ENCODE results near the gene CD3G. TPM values are rescaled to one million over a fixed set of nuclear protein-coding genes. Genes with fewer than 3 reads are reported as not detected.

Gene CD3G
- total RNA-seq, 1 experiment from 2014 or later, result 0.15 TPM

- in situ Hi-C loops (cut with HindIII; ENCODE audit: low pct_unique_long_range_greater_than_20kb, low sequenced_read_pairs), result no loop called here
- ATAC-seq, result no peak
- no peaks in the 10 kb centered on the region for H3K9me3 ChIP-seq (ENCODE audit: control insufficient read depth, insufficient read depth, low read depth, low read length)
- no peak for TF ChIP-seq TCF7L2 (IDR thresholded peaks at IDR 0.05; ENCODE audit: low read depth, low read length)
- TF ChIP-seq, protein P1, sequence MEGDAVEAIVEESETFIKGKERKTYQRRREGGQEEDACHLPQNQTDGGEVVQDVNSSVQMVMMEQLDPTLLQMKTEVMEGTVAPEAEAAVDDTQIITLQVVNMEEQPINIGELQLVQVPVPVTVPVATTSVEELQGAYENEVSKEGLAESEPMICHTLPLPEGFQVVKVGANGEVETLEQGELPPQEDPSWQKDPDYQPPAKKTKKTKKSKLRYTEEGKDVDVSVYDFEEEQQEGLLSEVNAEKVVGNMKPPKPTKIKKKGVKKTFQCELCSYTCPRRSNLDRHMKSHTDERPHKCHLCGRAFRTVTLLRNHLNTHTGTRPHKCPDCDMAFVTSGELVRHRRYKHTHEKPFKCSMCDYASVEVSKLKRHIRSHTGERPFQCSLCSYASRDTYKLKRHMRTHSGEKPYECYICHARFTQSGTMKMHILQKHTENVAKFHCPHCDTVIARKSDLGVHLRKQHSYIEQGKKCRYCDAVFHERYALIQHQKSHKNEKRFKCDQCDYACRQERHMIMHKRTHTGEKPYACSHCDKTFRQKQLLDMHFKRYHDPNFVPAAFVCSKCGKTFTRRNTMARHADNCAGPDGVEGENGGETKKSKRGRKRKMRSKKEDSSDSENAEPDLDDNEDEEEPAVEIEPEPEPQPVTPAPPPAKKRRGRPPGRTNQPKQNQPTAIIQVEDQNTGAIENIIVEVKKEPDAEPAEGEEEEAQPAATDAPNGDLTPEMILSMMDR (IDR thresholded peaks at IDR 0.05), result no peak
- TF ChIP-seq, protein P2, sequence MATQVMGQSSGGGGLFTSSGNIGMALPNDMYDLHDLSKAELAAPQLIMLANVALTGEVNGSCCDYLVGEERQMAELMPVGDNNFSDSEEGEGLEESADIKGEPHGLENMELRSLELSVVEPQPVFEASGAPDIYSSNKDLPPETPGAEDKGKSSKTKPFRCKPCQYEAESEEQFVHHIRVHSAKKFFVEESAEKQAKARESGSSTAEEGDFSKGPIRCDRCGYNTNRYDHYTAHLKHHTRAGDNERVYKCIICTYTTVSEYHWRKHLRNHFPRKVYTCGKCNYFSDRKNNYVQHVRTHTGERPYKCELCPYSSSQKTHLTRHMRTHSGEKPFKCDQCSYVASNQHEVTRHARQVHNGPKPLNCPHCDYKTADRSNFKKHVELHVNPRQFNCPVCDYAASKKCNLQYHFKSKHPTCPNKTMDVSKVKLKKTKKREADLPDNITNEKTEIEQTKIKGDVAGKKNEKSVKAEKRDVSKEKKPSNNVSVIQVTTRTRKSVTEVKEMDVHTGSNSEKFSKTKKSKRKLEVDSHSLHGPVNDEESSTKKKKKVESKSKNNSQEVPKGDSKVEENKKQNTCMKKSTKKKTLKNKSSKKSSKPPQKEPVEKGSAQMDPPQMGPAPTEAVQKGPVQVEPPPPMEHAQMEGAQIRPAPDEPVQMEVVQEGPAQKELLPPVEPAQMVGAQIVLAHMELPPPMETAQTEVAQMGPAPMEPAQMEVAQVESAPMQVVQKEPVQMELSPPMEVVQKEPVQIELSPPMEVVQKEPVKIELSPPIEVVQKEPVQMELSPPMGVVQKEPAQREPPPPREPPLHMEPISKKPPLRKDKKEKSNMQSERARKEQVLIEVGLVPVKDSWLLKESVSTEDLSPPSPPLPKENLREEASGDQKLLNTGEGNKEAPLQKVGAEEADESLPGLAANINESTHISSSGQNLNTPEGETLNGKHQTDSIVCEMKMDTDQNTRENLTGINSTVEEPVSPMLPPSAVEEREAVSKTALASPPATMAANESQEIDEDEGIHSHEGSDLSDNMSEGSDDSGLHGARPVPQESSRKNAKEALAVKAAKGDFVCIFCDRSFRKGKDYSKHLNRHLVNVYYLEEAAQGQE (IDR thresholded peaks at IDR 0.05; ENCODE audit: insufficient read depth in 1 of 2, low read depth in 2 of 2, low read length in 1 of 2), result no peak
- peak; percentile 11; the same call in 1 of the 2 replicates for TF ChIP-seq POLR2AphosphoS5 (IDR thresholded peaks at IDR 0.05; ENCODE audit: low read depth, low read length)
- TF ChIP-seq SIN3A (IDR thresholded peaks at IDR 0.05; ENCODE audit: borderline replicate concordance, insufficient read depth, low read depth, low read length), result no peak
- CTCF ChIA-PET, result no interaction called here
- peaks cover 12% of the 10 kb centered on the region for H3K4me1 ChIP-seq (ENCODE audit: control insufficient read depth, insufficient read depth, low read length)
- peaks cover 21% of the 10 kb centered on the region for H3K36me3 ChIP-seq (ENCODE audit: control insufficient read depth, insufficient read depth, low read length)
- H3K4me3 ChIP-seq (ENCODE audit: low read depth in 2 of 2, low read length in 2 of 2), result no peak overlapping the region
- no peak for DNase-seq (ENCODE audit: low read depth, low spot score)
- intact Hi-C loops (cut with micrococcal nuclease; ENCODE audit: unreplicated experiment), result no loop called here
- BruUV-seq (replicated peaks), result no TSS peak
- POLR2A ChIA-PET, result interaction anchor here (0.6 kb wide), 1 partner anchor 234 kb away, joined by 10 read pairs; no protein-coding TSS in a partner anchor
- no peaks in the 10 kb centered on the region for H3K27me3 ChIP-seq (ENCODE audit: control insufficient read depth, insufficient read depth, low read length)
- H3K27ac ChIP-seq (ENCODE audit: low read length), result peak overlapping the region; percentile 97; the same call in 1 of the 2 replicates
Observed at GRCh38 chr11:118398791-118399559, 54.8 kb downstream of the CD3G start.

- Histone ChIP-seq H3K4me3 (ENCODE audit: low read depth in 2 of 2, low read length in 2 of 2) (peak within 1 kb of the TSS; percentile 62 to 97), H3K27me3 (ENCODE audit: control insufficient read depth, insufficient read depth, low read length) (no peaks in the 10 kb centered on the region), H3K27ac (ENCODE audit: low read length) (peak within 1 kb of the TSS; percentile 97), H3K36me3 (ENCODE audit: control insufficient read depth, insufficient read depth, low read length) (peaks cover 23% of the 10 kb centered on the region), H3K4me1 (ENCODE audit: control insufficient read depth, insufficient read depth, low read length) (peaks cover 33% of the 10 kb centered on the region), H3K9me3 (ENCODE audit: control insufficient read depth, insufficient read depth, low read depth, low read length) (no peaks in the 10 kb centered on the region)
- peak; percentile 87 for ATAC-seq
- POLR2A ChIA-PET, result no interaction called here
- intact Hi-C loops (cut with micrococcal nuclease; ENCODE audit: unreplicated experiment), result loop anchor here (1.0 kb wide), 1 partner anchor 87 kb away; no protein-coding TSS in a partner anchor
- BruUV-seq (replicated peaks), result no TSS peak
- TF ChIP-seq POLR2AphosphoS5 (IDR thresholded peaks at IDR 0.05; ENCODE audit: low read depth, low read length) (peak; percentile 86), SIN3A (IDR thresholded peaks at IDR 0.05; ENCODE audit: borderline replicate concordance, insufficient read depth, low read depth, low read length) (0 out of 2 replicates have a peak, but pooled peaks have one; percentile 33), TCF7L2 (IDR thresholded peaks at IDR 0.05; ENCODE audit: low read depth, low read length) (peak; percentile 96)
- TF ChIP-seq, protein P1 (IDR thresholded peaks at IDR 0.05), result no peak
- TF ChIP-seq, protein P2 (IDR thresholded peaks at IDR 0.05; ENCODE audit: insufficient read depth in 1 of 2, low read depth in 2 of 2, low read length in 1 of 2), result no peak
- peak; percentile 97 for DNase-seq (ENCODE audit: low read depth, low spot score)
- CTCF ChIA-PET, result no interaction called here
- in situ Hi-C loops (cut with HindIII; ENCODE audit: low pct_unique_long_range_greater_than_20kb, low sequenced_read_pairs), result no loop called here
Observed at GRCh38 chr11:118401151-118401879, 57.2 kb downstream of the CD3G start, which contains the start of gene ATP5MG. Gene ATP5MG, plus strand, starts transcription at chr11:118401606. Its CDS starts 60 bp downstream, at chr11:118401666.
